VCaP (cell line): ENCODE measurements around the gene KRT32.

ENCODE experiments used
- H3K27ac ChIP-seq: fragments of 450-650 bp; 2 replicates; pipeline ENCODE4 v1.5.1; 2017
- CTCF ChIP-seq: fragments of 450-650 bp; conservative IDR thresholded peaks from 2 replicates; pipeline ENCODE4 v1.5.1; 2017; ENCODE audit warnings: mild to moderate bottlenecking, moderate library complexity

KRT32 gene

GRCh38 chr17:41510251-41511065 is 43.3 kb upstream of the KRT32 start:
- peak; percentile 39 for TF ChIP-seq CTCF
- peak overlapping the region; percentile 50 for H3K27ac ChIP-seq

- no peak overlapping the region for H3K27ac ChIP-seq
- no peak for TF ChIP-seq CTCF
These were observed 40.2 kb upstream of the KRT32 start for GRCh38 chr17:41507315-41507880.

- no peak for TF ChIP-seq CTCF
- no peak overlapping the region for H3K27ac ChIP-seq
These were observed 38.9 kb upstream of the KRT32 start for GRCh38 chr17:41505809-41506767.

- H3K27ac ChIP-seq, result no peak within 1 kb of the TSS
- no peak for TF ChIP-seq CTCF
These were observed 38.0 kb upstream of the KRT32 start, which contains the start of gene KRT13 for GRCh38 chr17:41505007-41505808. KRT13 (minus strand) TSS chr17:41505612; CDS start chr17:41505550, 62 bp downstream.

- H3K27ac ChIP-seq, result no peak overlapping the region
- TF ChIP-seq CTCF, result no peak
These were observed 37.2 kb upstream of the KRT32 start for GRCh38 chr17:41504246-41504977.

GRCh38 chr17:41503202-41503601 is 36.0 kb upstream of the KRT32 start:
- H3K27ac ChIP-seq, result no peak overlapping the region
- no peak for TF ChIP-seq CTCF
